ENCODE results near the gene HRH2. TPM values are rescaled to one million over a fixed set of nuclear protein-coding genes. Genes with fewer than 3 reads are reported as not detected.

The HRH2 gene
- total and polyA plus RNA-seq, 9 of the 15 experiments (the other 6 are each of a cell fraction or from before 2014, with no cell fraction given), result 0.04 TPM; not detected in 8

- TF ChIP-seq ELK3 (CRISPR knock-in tag; IDR thresholded peaks at IDR 0.05) (no peak), SMAD3 (CRISPR knock-in tag; conservative IDR thresholded peaks at IDR 0.05) (no peak), ZNF282 (CRISPR knock-in tag; IDR thresholded peaks at IDR 0.05) (no peak), ATF6 (CRISPR knock-in tag; IDR thresholded peaks at IDR 0.05) (no peak), SMAD2 (IDR thresholded peaks at IDR 0.05; ENCODE audit: low read depth, low read length) (no peak), ZNF3 (CRISPR knock-in tag; IDR thresholded peaks at IDR 0.05) (no peak), MLLT1 (IDR thresholded peaks at IDR 0.05) (no peak), CHCHD3 (CRISPR knock-in tag; IDR thresholded peaks at IDR 0.05) (no peak), ZBTB43 (CRISPR knock-in tag; IDR thresholded peaks at IDR 0.05) (no peak)
These were observed 14.9 kb upstream of the HRH2 start (continued) for GRCh38 chr5:175642998-175643397.
